ENCODE data around the gene UBXN4. TPM values are rescaled to one million over a fixed set of nuclear protein-coding genes. Genes with fewer than 3 reads are reported as not detected.

The UBXN4 gene
- total RNA-seq, 1 experiment from 2014 or later: 123 TPM

- Histone ChIP-seq H3K27ac (ENCODE audit: low read depth, low read length, poor library complexity, severe bottlenecking) (no peak overlapping the region), H3K27me3 (replicated peaks; ENCODE audit: insufficient read depth, low read depth, low read length, poor library complexity) (no peaks in the 10 kb centered on the region), H3K36me3 (ENCODE audit: insufficient read depth, low read length, poor library complexity, severe bottlenecking) (peaks cover 84% of the 10 kb centered on the region), H3K4me1 (ENCODE audit: insufficient read depth, low read length, poor library complexity, severe bottlenecking) (no peaks in the 10 kb centered on the region), H3K4me3 (ENCODE audit: low read depth, low read length, poor library complexity, severe bottlenecking) (no peak overlapping the region), H3K9me3 (ENCODE audit: low read depth, low read length, poor library complexity, severe bottlenecking) (no peaks in the 10 kb centered on the region)
- ChIA-PET POLR2A (ENCODE audit: low non-redundant PET) (no interaction called here), CTCF (no interaction called here)
- no peak for TF ChIP-seq EZH2 (IDR thresholded peaks at IDR 0.05; ENCODE audit: borderline replicate concordance, low read depth, low read length, poor library complexity, severe bottlenecking)
- TF ChIP-seq, protein P1, sequence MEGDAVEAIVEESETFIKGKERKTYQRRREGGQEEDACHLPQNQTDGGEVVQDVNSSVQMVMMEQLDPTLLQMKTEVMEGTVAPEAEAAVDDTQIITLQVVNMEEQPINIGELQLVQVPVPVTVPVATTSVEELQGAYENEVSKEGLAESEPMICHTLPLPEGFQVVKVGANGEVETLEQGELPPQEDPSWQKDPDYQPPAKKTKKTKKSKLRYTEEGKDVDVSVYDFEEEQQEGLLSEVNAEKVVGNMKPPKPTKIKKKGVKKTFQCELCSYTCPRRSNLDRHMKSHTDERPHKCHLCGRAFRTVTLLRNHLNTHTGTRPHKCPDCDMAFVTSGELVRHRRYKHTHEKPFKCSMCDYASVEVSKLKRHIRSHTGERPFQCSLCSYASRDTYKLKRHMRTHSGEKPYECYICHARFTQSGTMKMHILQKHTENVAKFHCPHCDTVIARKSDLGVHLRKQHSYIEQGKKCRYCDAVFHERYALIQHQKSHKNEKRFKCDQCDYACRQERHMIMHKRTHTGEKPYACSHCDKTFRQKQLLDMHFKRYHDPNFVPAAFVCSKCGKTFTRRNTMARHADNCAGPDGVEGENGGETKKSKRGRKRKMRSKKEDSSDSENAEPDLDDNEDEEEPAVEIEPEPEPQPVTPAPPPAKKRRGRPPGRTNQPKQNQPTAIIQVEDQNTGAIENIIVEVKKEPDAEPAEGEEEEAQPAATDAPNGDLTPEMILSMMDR (conservative IDR thresholded peaks at IDR 0.05; ENCODE audit: low read depth, low read length): no peak
- intact Hi-C loops (cut with micrococcal nuclease; ENCODE audit: unreplicated experiment): no loop called here
- BruUV-seq (replicated peaks): no TSS peak
- no peak for DNase-seq (ENCODE audit: low spot score)
Observed at GRCh38 chr2:135768863-135769262, 27.2 kb downstream of the UBXN4 start.

- Histone ChIP-seq H3K27ac (ENCODE audit: low read depth, low read length, poor library complexity, severe bottlenecking) (no peak overlapping the region), H3K36me3 (ENCODE audit: insufficient read depth, low read length, poor library complexity, severe bottlenecking) (peaks cover 87% of the 10 kb centered on the region), H3K4me3 (ENCODE audit: low read depth, low read length, poor library complexity, severe bottlenecking) (no peak overlapping the region), H3K9me3 (ENCODE audit: low read depth, low read length, poor library complexity, severe bottlenecking) (no peaks in the 10 kb centered on the region), H3K4me1 (ENCODE audit: insufficient read depth, low read length, poor library complexity, severe bottlenecking) (no peaks in the 10 kb centered on the region), H3K27me3 (replicated peaks; ENCODE audit: insufficient read depth, low read depth, low read length, poor library complexity) (no peaks in the 10 kb centered on the region)
- intact Hi-C loops (cut with micrococcal nuclease; ENCODE audit: unreplicated experiment): no loop called here
- TF ChIP-seq, protein P1 (conservative IDR thresholded peaks at IDR 0.05; ENCODE audit: low read depth, low read length): no peak
- no peak for TF ChIP-seq EZH2 (IDR thresholded peaks at IDR 0.05; ENCODE audit: borderline replicate concordance, low read depth, low read length, poor library complexity, severe bottlenecking)
- DNase-seq (ENCODE audit: low spot score): no peak
- CTCF ChIA-PET: no interaction called here
- no TSS peak for BruUV-seq (replicated peaks)
- POLR2A ChIA-PET (ENCODE audit: low non-redundant PET): interaction anchor here (0.5 kb wide), 1 partner anchor 620 kb away, joined by 8 read pairs; no protein-coding TSS in a partner anchor
Observed at GRCh38 chr2:135773319-135773718, 31.7 kb downstream of the UBXN4 start.

- peaks cover 93% of the 10 kb centered on the region for H3K36me3 ChIP-seq (ENCODE audit: insufficient read depth, low read length, poor library complexity, severe bottlenecking)
Observed at GRCh38 chr2:135773917-135774316, 32.3 kb downstream of the UBXN4 start.

More at GRCh38 chr2:135773917-135774316, 32.3 kb downstream of the UBXN4 start:
- H3K4me1 ChIP-seq (ENCODE audit: insufficient read depth, low read length, poor library complexity, severe bottlenecking): no peaks in the 10 kb centered on the region
- intact Hi-C loops (cut with micrococcal nuclease; ENCODE audit: unreplicated experiment): no loop called here
- peak; percentile 56 for DNase-seq (ENCODE audit: low spot score)
- BruUV-seq (replicated peaks): no TSS peak
- no peaks in the 10 kb centered on the region for H3K9me3 ChIP-seq (ENCODE audit: low read depth, low read length, poor library complexity, severe bottlenecking)
- H3K27me3 ChIP-seq (replicated peaks; ENCODE audit: insufficient read depth, low read depth, low read length, poor library complexity): no peaks in the 10 kb centered on the region
- TF ChIP-seq, protein P1 (conservative IDR thresholded peaks at IDR 0.05; ENCODE audit: low read depth, low read length): no peak
- TF ChIP-seq EZH2 (IDR thresholded peaks at IDR 0.05; ENCODE audit: borderline replicate concordance, low read depth, low read length, poor library complexity, severe bottlenecking): no peak
- no peak overlapping the region for H3K27ac ChIP-seq (ENCODE audit: low read depth, low read length, poor library complexity, severe bottlenecking)
- ChIA-PET CTCF (no interaction called here), POLR2A (ENCODE audit: low non-redundant PET) (interaction anchor here (0.5 kb wide), 1 partner anchor 620 kb away, joined by 8 read pairs; no protein-coding TSS in a partner anchor)
- no peak overlapping the region for H3K4me3 ChIP-seq (ENCODE audit: low read depth, low read length, poor library complexity, severe bottlenecking)
